GM18519 (cell line): Measurements from ENCODE around the gene CSTPP1.
"Not testable (repeated sequence)": the region's sequence is repeated elsewhere in the genome, so short reads cannot be mapped to it uniquely, and the experiment has no call there.

Source experiments
- ATAC-seq: cut with Tn5 transposase; IDR thresholded peaks from one replicate; pipeline ENCODE4 v1.9.1; 2021; ENCODE audit warnings: mild to moderate bottlenecking, moderate library complexity; ENCODE audit not compliant: unreplicated experiment, low FRiP score

The CSTPP1 gene

DNA sequence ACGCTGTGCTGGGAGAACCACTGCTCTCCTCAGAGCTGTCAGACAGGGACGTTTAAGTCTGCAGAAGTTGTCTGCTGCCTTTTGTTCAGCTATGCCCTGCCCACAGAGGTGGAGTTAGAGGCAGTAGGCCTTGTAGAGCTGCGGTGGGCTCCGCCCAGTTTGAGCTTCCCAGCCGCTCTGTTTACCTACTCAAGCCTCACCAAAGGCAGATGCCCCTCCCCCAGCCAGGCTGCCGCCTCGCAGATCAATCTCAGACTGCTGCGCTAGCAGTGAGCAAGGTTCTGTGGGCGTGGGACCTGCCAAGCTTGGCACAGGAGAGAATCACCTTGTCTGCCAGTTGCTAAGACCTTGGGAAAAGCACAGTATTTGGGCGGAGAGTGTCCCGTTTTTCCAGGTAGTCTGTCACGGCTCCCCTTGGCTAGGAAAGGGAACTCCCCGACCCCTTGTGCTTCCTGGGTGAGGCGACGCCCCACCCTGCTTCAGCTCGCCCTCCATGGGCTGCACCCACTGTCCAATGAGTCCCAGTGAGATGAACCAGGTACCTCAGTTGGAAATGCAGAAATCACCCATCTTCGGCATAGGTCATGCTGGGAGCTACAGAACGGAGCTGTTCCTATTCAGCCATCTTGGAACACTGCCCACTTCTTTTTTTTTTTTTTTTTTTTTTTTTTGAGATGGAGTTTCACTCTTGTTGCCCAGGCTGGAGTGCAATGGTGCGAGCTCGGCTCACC, 182.6 kb downstream of the CSTPP1 start:
- not testable (repeated sequence) for ATAC-seq

DNA sequence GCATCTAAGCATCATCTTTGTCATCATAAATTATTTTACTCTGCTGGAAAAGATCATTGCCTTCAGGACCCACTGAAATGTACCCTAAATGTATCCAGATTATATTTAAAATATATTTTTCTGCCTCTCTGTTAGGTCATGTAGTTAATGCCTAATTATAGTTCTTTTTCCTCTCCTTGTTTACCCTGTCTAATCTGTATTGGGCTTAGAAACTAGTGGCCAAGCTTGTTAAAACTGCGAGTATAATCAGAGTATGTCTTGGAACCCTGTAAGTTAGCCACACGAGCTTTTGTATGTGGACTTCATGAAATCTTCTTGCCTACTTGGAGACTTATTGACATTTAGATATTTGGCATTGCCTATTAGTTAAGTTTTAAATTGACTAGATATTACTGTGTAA, 184.5 kb downstream of the CSTPP1 start:
- no peak for ATAC-seq

DNA sequence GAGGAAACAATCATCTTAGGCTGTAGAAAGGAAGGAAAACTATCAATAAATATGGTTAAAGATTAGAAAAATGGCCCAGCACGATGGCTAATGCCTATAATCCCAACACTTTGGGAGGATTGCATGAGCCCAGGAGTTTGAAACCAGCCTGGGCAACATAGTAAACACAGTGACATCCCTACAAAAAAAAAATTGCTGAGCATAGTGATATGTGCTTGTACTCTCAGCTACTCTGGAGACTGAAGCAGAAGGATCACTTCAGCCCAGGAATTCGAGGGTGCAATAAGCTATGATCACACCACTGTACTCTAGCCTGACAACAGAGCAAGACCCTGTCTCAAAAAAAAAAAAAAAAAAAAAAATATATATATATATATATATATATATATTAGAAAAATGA, 185.2 kb downstream of the CSTPP1 start:
- no peak for ATAC-seq

DNA sequence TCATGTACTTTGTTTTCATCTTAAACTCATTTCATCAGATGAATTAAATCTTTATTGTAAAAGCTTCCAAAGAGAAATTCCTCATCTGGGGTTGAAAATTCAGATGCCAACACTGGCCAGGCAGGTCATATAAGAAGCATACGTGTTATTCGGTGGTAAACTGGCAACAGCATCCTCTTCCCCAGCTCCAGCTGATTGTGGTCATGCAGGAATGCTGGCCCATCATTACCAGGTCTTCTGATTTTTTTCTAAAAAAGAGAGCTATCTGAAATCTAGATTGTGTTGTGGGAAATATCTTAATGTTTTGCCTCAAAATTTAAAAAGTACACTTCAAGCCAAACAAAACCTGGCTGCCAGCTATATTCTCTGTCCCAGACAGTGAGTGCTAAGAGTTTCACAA, 186.5 kb downstream of the CSTPP1 start:
- ATAC-seq = no peak

DNA sequence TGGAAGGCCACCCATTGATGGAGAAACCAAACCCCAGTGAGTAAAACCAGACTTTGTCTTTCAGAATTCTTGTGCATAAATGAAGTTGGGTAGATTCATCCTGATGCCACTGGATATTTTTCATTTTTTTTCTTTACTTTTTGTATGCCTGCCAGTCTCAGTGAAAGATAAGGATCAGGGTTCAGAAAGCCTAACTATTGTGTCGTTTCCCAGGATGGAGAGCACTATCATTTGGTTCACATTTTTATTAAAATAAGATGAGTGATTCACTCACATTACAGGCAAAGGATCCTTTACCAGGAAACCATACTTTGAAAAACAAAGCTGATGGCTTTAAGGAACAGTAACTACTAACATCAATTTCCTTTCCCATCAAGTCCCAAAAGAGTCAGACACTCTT, 188.1 kb downstream of the CSTPP1 start:
- ATAC-seq = no peak

DNA sequence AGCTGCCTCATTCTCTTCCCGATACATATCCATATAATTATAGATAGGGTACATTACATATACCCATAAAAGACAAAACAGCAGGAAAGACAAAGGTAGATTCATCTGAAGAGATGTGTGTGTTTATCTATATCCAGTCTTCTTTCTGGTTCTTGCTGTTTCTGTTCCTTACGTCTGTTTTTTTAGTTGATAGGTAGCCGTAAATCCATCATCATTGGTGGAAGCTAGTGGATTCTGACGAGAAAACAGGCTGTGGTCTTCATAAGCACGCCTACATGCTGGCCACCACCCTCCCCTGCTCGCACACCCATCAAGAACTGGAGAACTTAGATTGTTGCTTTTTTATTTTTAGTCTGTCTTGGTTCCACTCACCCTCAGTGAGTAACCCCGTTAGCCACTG, 188.5 kb downstream of the CSTPP1 start:
- ATAC-seq = no peak

DNA sequence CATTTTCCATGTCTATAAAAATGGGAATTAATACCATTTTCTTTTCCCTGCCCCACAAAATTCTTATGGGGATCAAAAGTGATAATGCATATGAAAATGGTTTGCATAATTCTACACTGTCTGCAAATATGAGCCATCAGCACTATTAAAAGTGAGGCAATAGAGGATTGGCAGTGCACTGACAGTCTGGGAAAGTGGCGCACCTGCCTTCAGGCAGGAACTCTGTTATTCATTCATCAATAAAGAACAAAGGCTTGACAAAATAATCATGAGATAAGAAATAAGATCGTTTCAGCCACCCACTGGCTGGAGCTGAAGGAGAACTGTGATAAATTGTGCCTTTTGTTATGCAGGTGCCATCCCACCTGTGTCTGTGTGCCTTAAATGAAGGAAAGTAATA, 190.7 kb downstream of the CSTPP1 start:
- ATAC-seq = no peak

DNA sequence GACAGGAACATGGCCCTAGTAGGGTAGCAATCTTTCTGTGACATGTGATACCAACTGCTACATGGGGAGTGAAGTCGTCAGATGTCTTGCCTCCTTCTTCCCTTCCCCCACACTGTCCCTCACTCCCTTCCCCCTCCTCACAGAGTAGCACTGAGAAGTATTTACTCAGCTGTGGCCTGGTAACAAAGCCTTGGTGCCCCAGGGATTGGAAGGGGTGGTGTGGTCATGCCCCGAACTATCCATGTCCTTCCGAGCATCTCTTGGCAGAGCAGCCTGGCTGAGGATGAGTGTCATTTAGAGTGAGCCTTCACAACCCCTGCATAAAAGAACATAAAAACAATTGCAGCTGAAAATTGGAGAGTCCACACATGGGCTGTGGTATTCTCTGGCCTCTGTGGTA, 194.0 kb downstream of the CSTPP1 start:
- ATAC-seq = no peak

DNA sequence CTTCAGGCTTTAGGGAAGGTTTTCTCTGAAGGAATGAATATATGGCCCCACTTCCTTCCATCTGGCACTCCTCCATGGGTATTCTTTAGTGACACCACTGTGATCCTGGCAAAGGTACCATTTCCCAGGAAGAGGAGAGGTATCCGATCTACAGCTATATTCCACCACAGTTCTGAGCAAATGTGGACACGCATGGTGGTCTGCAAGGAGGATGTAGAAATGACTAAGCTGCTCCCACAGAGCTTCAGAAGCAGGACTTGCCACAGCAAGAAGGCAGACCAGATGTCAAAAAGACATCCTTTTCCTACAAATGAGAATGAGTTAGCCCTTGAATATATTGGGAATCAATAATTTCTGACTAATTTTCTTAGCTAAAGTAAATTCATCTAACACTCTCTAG, 194.6 kb downstream of the CSTPP1 start:
- ATAC-seq = no peak

DNA sequence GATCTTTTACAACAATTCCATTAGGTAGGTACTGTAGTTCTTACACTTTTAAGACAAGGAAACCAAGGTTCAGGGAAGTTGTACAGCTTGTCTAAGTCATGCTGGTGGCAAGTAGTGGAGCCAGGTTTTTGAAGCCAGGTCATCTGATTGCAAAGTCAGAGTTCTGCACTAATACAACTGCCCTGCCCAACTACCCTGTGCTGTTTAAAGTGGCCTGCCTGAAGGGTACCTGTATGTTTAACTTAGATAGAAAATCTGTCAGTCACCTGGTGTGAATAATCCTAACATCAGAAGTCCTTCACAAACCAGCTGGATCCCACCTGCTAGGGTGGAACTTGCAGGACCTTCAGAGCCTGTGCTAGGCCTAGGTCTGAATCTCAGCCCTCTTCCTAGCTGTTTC, 195.9 kb downstream of the CSTPP1 start:
- ATAC-seq = no peak

DNA sequence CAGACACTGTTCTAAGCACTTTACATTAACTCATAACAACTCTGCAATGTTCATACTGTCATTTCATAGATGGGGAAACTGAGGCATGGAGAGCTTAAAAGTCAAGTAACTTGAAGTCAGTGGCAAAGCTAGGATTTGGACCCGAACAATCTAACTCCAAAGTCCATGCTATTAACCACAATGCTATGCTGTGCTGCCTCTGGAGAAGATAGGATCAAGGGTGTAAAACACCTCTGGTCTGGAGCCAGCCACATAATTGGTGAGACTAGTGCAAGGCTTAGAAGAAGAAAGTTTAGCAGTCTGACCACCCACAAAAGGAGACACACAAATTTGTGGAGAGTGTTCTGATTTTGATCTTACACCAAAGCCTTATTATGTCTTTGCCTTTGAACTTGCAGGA, 196.4 kb downstream of the CSTPP1 start:
- no peak for ATAC-seq

DNA sequence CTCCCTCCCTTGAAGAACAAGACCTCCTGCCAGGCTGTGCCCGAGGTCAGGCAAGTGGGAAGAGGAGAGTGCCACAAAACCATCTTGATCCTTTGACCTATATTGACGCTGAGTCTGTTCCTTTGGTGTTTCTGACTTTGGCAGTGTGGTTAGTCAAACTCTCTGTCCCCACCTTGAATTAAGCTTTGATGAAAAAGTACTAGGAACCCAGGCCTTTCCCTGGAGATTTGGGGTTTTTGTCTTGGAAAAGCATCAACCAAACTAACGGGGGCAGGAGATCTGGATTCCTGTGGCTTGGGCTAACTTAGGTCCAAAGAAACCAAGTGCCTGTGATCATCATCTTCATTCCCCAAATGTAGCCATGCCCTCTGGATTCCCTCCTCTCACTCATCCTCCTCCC, 199.8 kb downstream of the CSTPP1 start:
- no peak for ATAC-seq

DNA sequence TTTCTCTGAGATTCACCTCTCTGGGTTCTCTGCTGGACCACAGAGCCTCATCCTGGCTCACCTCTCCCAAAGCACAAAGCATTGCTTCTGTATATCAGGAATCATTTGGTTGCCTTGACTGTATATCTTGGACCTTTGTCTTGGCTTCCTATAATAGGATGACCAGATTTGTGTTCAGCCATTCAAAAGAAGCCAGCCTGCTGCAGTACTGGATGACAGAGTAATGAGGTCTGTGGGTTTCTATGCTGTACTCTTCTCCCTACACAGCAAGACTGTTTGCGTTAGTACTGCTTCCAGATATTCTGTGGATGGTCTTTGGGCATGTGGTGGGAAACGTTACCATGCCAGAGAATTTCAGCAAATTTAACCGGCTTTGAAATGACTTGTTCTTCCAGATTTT, 200.4 kb downstream of the CSTPP1 start:
- ATAC-seq = no peak

DNA sequence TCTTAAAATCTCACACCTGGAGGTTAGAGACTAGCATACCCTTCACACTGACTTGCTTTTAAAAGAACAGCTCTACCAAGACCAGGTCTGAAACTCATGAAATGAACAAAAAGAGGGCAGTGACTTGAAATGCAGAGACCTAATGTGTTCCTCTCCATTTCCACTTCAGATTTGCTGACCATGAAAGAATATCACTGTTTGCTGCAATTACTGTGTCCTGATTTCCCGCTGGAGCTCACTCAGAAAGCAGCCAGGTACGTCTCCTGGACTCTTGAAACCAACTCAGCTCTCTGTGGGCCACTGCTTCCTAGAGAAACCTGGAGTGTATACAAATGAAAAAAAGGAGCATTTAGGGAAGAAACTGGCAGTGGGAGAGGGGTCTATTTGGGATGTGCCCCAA, 200.9 kb downstream of the CSTPP1 start:
- ATAC-seq = no peak

DNA sequence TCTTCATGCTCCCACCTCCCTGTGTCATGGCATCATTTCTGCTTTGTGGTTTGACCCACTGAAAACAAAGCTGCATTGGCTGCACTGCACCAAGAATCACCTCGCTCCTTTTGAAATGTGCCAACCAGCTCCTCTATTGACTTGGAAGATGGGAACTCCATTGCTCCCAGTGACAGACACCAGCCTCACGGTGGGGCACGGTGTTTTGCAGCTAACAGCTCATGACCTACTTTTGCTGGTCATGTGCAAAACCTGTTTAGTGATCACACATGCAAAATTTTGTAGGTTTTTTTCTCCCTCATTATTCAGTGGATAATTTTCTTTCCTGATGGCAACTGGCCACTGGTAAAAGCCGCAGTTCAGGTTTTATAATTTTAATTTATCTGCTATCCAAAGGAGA, 203.3 kb downstream of the CSTPP1 start:
- ATAC-seq = no peak

DNA sequence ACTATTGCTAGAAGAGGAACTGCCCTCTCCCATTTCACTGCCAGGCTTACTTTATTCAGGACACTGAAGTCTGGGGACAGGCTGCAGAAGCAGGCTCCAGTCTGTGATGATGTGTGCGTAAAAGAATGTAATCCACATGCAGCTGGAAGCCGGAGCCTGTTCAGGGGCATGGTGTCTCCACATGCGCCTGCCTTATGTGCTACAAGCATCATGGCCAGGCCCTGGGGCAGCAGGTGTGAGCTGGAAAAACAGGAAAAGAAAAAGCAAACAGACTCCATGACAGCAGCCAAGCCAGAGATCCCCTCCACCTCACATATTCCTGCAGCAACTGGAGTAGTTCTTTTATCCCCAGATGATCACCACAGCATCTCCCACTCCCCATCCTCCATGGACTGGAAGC, 206.8 kb downstream of the CSTPP1 start:
- no peak for ATAC-seq

DNA sequence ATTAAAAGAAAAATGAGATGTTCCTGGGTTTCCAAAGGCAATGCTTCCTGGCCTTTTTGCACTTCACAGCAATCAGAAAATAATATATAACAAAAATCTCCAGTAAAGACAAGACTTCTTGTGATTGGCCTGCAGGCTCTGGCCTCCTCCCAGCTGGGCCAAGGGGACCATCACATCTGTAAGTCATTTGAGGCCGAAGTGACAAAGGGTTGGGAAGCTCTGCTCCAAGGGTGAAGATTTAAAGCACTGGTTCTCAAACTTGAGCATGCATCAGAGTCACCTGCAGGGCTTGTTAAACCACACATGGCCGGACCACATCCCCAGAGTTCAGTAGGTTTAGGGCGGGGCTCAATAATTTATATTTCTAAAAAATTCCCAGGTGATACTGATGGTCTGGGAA, 208.0 kb downstream of the CSTPP1 start:
- no peak for ATAC-seq

DNA sequence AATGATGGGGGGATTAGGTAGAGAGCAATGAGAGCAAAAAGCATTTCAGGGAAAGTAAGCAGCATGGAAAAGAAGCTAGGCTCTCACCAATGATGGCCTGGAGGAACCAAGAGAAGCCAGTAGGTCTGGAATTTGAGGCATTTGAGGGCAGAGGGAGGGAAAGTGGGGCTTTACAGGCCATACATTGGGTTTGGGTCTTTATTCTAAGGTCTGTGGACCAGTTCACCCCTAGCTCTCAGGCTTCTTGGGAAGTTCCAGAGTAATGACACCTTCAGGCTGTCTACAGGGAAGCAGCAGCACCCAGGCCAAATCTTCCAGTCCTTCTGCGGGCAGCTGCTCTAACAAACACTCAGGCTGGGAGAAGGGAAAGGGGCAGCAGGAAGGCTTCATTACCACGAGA, 210.7 kb downstream of the CSTPP1 start:
- no peak for ATAC-seq

DNA sequence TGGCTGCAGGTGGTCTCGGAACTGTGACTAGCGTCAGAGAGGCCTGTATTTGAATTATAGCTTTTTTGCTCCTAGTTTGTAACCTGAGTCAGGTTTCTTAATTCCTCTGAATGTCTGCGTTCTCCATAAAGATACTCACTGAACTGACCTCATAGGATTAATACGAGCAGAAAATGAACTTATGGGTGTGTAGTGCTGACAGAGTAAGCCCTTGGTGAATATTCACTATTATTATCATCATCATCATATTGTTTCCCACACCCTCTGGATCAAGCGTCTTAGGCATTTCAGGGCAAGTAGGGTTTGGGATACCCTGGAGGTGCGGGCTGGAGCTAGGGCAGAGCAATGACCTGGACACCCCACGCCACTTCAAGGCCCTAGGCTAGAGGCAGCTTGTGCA, 211.1 kb downstream of the CSTPP1 start:
- ATAC-seq = no peak

DNA sequence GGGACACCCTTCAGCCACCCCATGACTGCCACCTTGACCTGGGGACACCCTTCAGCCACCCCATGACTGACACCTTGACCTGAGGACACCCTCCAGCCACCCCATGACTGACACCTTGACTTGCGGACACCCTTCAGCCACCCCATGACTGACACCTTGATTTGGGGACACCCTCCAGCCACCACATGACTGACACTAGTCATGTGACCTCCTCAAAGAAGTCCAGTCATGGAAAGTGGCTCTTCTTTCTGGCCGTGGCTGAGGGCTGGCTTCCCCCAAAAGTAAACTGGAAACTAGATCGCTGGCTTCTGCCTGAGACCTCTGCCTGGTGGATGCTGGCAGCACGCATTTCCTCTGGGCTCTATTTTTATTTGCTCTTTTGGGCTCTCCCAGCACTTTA, 211.7 kb downstream of the CSTPP1 start:
- no peak for ATAC-seq

DNA sequence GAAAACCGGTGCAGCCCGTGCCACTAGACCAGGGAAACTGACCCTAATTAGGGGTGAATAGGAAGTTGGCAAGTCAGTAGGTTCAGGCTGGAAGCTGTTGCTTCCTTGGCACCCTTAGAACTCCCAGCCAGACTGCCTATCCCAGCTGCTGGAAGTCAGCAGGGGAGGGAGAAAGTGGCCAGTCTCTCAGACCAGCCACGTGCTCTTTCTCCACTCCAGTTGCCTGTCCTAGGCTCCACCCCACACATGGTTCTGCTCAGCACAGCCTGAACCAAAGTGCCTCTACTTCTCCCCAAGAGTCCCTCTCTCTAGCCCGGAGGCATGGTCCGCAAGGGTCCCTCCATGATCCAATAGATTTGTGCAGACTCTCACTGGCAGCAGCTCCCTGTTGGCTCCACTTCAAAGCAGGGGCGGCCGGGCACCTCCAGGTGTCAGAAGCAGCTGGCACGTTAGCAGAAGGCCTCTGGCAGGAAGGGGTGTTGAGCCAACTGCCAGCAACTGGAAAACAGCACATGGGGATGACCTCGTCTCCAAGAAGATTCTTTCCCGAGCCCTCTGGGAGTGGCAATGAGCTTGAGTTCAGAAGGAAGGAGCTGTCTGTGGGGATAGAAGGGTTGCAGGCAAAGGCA, 212.5 kb downstream of the CSTPP1 start:
- ATAC-seq = no peak

DNA sequence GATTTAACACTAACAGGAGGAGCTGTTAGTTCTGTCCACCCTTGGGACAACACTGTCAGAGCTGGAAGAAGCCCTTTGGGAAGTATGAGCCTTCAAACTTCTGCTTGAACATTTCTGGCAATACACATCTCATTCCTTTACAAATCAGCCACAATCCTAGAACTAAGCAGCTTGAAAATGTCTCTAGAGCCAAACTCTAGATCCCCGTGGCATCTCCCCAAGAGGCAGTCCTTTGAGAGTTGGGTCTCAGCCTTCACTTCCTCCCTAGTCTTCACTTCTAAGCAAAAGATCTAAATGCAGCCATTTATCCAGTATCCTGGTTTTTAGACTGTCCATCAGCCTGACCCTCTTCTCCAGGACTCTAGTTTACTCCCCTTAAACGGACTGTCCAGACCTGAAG, 213.2 kb downstream of the CSTPP1 start:
- no peak for ATAC-seq
